AG04449 (cell line): Measurements from ENCODE around the gene TMED7.

Source experiments
- CTCF ChIA-PET: fragments of 350-600 bp; formaldehyde crosslinking; extraction: SDS; loops from one replicate; lab custom pipeline; 2021; ENCODE audit warnings: antibody characterized with exemption; lab: Yijun Ruan, JAX
- POLR2A ChIA-PET: fragments of 400-600, 350-600 bp; formaldehyde crosslinking; extraction: SDS; loops from one replicate; lab custom pipeline; 2020; ENCODE audit warnings: antibody characterized with exemption, inconsistent platforms; lab: Yijun Ruan, JAX
- DNase-seq: peaks from one replicate; pipeline ENCODE4 v3.0.0-alpha.2; 2010; ENCODE audit warnings: low read depth, low spot score
- H3K4me3 ChIP-seq: 2 replicates; pipeline ENCODE4 v1.5.1; 2011; ENCODE audit warnings: low read depth, mild to moderate bottlenecking, control low read depth, low read length
- TF ChIP-seq, protein P1 (sequence below): IDR thresholded peaks from one replicate; pipeline ENCODE4 v1.5.1; 2011; ENCODE audit warnings: mild to moderate bottlenecking, moderate library complexity, low read length, control low read depth, inconsistent platforms; ENCODE audit not compliant: insufficient read depth; ENCODE audit errors: missing control alignments

Gene TMED7

DNA sequence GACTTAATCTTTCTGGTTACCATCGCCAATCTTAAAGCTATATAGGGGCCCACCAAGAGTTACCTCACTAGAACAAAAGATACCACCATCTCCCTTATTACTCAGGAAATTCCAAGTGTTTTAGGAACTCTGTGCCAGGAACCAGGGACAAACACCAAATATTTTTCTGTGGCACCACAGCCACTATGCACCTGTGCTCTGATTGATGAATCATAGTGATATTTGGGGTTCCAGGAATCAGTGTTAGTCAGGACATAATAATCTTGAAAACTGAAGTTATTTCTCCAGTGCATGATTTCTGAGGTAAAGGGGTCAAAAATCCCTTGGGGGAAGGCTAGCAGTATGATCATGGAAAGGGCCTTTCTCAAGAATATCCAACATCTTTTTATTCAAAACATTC lies 10.2 kb upstream of the TMED7 start:
- no peak for DNase-seq
- POLR2A ChIA-PET = no interaction called here
- CTCF ChIA-PET = interaction anchor here (0.9 to 5.3 kb wide), 14 partner anchors 7 to 440 kb away, joined by 3 to 28 read pairs (median 4); no protein-coding TSS in a partner anchor
- no peak overlapping the region for H3K4me3 ChIP-seq
- TF ChIP-seq, protein P1, sequence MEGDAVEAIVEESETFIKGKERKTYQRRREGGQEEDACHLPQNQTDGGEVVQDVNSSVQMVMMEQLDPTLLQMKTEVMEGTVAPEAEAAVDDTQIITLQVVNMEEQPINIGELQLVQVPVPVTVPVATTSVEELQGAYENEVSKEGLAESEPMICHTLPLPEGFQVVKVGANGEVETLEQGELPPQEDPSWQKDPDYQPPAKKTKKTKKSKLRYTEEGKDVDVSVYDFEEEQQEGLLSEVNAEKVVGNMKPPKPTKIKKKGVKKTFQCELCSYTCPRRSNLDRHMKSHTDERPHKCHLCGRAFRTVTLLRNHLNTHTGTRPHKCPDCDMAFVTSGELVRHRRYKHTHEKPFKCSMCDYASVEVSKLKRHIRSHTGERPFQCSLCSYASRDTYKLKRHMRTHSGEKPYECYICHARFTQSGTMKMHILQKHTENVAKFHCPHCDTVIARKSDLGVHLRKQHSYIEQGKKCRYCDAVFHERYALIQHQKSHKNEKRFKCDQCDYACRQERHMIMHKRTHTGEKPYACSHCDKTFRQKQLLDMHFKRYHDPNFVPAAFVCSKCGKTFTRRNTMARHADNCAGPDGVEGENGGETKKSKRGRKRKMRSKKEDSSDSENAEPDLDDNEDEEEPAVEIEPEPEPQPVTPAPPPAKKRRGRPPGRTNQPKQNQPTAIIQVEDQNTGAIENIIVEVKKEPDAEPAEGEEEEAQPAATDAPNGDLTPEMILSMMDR = no peak

DNA sequence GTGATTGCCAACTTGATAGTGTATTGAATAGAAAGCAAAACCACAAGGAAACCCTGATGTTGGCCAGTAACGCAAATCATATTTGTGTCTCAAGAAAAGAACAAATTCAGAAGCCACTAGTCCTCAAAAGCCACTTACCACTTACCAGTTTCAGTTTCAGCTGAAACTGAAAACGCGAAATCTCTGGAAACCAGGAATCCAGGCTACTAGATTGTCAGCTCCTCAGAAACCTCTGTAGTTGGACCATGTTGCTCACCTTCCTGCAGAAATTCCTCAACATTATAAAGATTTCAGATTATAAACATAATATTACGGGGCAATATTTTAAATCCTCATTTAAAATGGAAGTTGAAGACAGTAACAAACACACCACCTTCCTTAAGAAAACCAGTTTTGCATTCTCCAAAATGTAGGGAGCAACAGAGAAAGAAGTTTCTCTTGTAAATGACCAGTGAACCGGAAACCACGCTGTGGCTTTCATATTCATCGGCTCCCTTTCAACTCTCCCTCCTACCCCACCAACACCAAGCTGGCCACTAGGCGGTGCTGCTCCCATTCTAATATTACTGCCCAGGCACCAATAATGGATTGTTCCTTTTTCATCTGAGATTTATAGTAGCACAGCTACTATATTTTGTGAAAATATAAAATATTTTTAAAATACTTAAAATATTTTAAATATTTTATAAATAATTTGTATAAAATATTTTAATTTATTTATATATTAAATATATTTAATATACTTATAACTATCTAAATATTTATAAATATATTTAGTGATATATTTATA lies 8.7 kb upstream of the TMED7 start:
- ChIA-PET CTCF (interaction anchor here (0.7 to 5.3 kb wide), 27 partner anchors 8 to 442 kb away, joined by 3 to 28 read pairs (median 3); partner anchors contain the start of genes CDO1 and TMED7), POLR2A (interaction anchor here (0.6 to 0.9 kb wide), 2 partner anchors 207 to 338 kb away, joined by 3 read pairs; partner anchors contain the start of genes AP3S1, ATG12 and CCDC112)
- TF ChIP-seq, protein P1 = peak; percentile 87
- no peak for DNase-seq
- peak overlapping the region; percentile 43 for H3K4me3 ChIP-seq

DNA sequence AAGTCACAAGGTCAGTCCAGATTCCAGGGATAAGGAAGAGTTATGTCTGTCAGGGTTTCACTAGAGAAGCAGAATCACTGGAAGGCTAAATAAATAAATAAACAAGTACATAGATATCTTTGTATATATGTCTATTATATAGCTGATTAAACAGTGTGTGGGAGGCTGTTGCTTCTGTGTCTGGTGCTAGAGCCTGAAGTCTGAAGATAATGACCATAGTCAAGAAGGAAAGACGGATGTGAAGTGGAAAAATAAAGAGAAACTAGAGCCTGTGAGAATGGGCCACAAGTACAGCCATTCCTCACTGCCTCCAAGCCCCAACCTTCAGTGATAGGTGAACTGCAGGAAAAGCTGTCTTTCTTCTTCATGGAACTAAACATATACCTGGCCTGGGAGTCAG lies 4.1 kb upstream of the TMED7 start:
- DNase-seq = no peak
- no peak overlapping the region for H3K4me3 ChIP-seq
- TF ChIP-seq, protein P1 = no peak
- POLR2A ChIA-PET = no interaction called here
- CTCF ChIA-PET = interaction anchor here (1.0 to 1.5 kb wide), 3 partner anchors 13 to 439 kb away, joined by 3 to 5 read pairs (median 4); no protein-coding TSS in a partner anchor

DNA sequence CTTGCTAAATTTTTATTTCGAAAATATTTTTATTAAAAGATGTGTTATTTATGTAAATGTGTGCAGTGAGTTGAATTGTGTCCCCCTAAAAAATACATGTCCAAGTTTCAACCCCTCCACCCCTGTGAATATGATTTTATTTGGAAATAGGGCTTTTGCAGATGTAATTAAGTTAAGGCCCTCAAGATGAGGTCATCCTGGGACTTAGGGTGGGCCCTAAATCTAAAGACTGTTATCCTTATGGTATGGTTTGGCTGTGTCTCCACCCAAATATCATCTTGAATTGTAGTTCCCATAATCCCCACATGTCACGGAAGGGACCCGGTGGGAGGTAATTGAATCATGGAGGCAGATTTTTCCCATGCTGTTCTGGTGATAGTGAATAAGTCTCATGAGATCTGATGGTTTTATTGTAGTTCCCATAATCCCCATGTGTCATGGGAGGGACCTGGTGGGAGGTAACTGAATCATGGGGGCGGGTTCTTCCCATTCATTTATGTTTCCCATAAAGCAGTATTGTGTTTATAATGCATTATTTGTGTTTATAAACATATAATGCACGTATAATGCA lies 1.5 kb upstream of the TMED7 start:
- TF ChIP-seq, protein P1 = no peak
- ChIA-PET POLR2A (interaction anchor here (1.3 kb wide), 1 partner anchor 214 kb away, joined by 3 read pairs; the partner anchor contains the start of gene ATG12), CTCF (interaction anchor here (0.8 to 1.0 kb wide), 2 partner anchors 213 to 317 kb away, joined by 3 read pairs; no protein-coding TSS in a partner anchor)
- DNase-seq = no peak
- no peak overlapping the region for H3K4me3 ChIP-seq

DNA sequence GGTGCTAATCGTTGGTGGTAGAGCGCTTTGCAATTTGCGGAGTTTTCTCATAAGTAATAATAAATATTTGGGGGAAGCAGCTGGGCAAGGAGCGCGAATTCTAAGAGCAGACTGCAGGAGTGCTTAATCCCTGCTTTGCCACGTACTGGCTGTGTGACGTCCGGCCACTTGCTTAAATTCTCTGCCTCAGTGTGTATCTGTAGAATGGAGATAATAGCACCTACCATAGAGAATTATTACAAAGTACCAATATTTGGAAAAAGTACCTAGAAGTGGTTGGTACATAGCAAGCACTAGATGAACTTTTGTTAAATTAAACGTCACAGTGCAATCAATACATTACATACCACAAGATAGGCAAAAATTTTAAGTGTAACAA lies 598 bp upstream of the TMED7 start:
- peak overlapping the region; percentile 85 for H3K4me3 ChIP-seq
- TF ChIP-seq, protein P1 = no peak
- DNase-seq = no peak
- ChIA-PET CTCF (no interaction called here), POLR2A (interaction anchor here (0.6 to 2.1 kb wide), 2 partner anchors 215 to 569 kb away, joined by 3 to 9 read pairs; partner anchors contain the start of genes AP3S1 and ATG12)
